ENCODE measurements around the gene CLK3.

CLK3 gene

GRCh38 chr15:74632601-74633000 lies 17.0 kb downstream of the CLK3 start:
- TF ChIP-seq ZNF274 (IDR thresholded peaks at IDR 0.05; ENCODE audit: low read depth, low read length), result no peak
- no peak overlapping the region for H3K4me3 ChIP-seq (ENCODE audit: low read length)

- no peak overlapping the region for H3K4me3 ChIP-seq (ENCODE audit: low read length)
- no peak for TF ChIP-seq ZNF274 (IDR thresholded peaks at IDR 0.05; ENCODE audit: low read depth, low read length)
Measured at GRCh38 chr15:74633781-74634180, 18.1 kb downstream of the CLK3 start.

GRCh38 chr15:74635228-74635627 lies 19.6 kb downstream of the CLK3 start:
- TF ChIP-seq ZNF274 (IDR thresholded peaks at IDR 0.05; ENCODE audit: low read depth, low read length), result no peak

GRCh38 chr15:74636984-74637383 lies 21.3 kb downstream of the CLK3 start:
- H3K4me3 ChIP-seq (ENCODE audit: low read length), result no peak overlapping the region
- TF ChIP-seq ZNF274 (IDR thresholded peaks at IDR 0.05; ENCODE audit: low read depth, low read length), result no peak

More at GRCh38 chr15:74635228-74635627, 19.6 kb downstream of the CLK3 start:
- H3K4me3 ChIP-seq (ENCODE audit: low read length), result no peak overlapping the region

- no peak for TF ChIP-seq ZNF274 (IDR thresholded peaks at IDR 0.05; ENCODE audit: low read depth, low read length)
- no peak overlapping the region for H3K4me3 ChIP-seq (ENCODE audit: low read length)
Measured at GRCh38 chr15:74641151-74641550, 25.5 kb downstream of the CLK3 start.

- TF ChIP-seq ZNF274 (IDR thresholded peaks at IDR 0.05; ENCODE audit: low read depth, low read length), result no peak
- no peak overlapping the region for H3K4me3 ChIP-seq (ENCODE audit: low read length)
Measured at GRCh38 chr15:74642348-74642733, 26.7 kb downstream of the CLK3 start.

GRCh38 chr15:74642734-74643664 lies 27.4 kb downstream of the CLK3 start:
- H3K4me3 ChIP-seq (ENCODE audit: low read length), result no peak overlapping the region
- TF ChIP-seq ZNF274 (IDR thresholded peaks at IDR 0.05; ENCODE audit: low read depth, low read length), result no peak

GRCh38 chr15:74643665-74644204 lies 28.1 kb downstream of the CLK3 start:
- TF ChIP-seq ZNF274 (IDR thresholded peaks at IDR 0.05; ENCODE audit: low read depth, low read length), result no peak
- H3K4me3 ChIP-seq (ENCODE audit: low read length), result no peak overlapping the region

GRCh38 chr15:74646480-74646879 lies 30.8 kb downstream of the CLK3 start:
- no peak for TF ChIP-seq ZNF274 (IDR thresholded peaks at IDR 0.05; ENCODE audit: low read depth, low read length)
- no peak overlapping the region for H3K4me3 ChIP-seq (ENCODE audit: low read length)

- H3K4me3 ChIP-seq (ENCODE audit: low read length), result no peak overlapping the region
- no peak for TF ChIP-seq ZNF274 (IDR thresholded peaks at IDR 0.05; ENCODE audit: low read depth, low read length)
Measured at GRCh38 chr15:74648051-74648842, 32.6 kb downstream of the CLK3 start.

- TF ChIP-seq ZNF274 (IDR thresholded peaks at IDR 0.05; ENCODE audit: low read depth, low read length), result no peak
Measured at GRCh38 chr15:74651242-74651741, 35.7 kb downstream of the CLK3 start.

GRCh38 chr15:74653426-74654102 lies 37.9 kb downstream of the CLK3 start:
- no peak for TF ChIP-seq ZNF274 (IDR thresholded peaks at IDR 0.05; ENCODE audit: low read depth, low read length)
- H3K4me3 ChIP-seq (ENCODE audit: low read length), result no peak overlapping the region

More at GRCh38 chr15:74651242-74651741, 35.7 kb downstream of the CLK3 start:
- no peak overlapping the region for H3K4me3 ChIP-seq (ENCODE audit: low read length)

- no peak for TF ChIP-seq ZNF274 (IDR thresholded peaks at IDR 0.05; ENCODE audit: low read depth, low read length)
- no peak overlapping the region for H3K4me3 ChIP-seq (ENCODE audit: low read length)
Measured at GRCh38 chr15:74655424-74655823, 39.8 kb downstream of the CLK3 start.
